Measurements from ENCODE around the gene TFPI2.
"Not testable (repeated sequence)": the region's sequence is repeated elsewhere in the genome, so short reads cannot be mapped to it uniquely, and the experiment has no call there.

The TFPI2 gene

DNA sequence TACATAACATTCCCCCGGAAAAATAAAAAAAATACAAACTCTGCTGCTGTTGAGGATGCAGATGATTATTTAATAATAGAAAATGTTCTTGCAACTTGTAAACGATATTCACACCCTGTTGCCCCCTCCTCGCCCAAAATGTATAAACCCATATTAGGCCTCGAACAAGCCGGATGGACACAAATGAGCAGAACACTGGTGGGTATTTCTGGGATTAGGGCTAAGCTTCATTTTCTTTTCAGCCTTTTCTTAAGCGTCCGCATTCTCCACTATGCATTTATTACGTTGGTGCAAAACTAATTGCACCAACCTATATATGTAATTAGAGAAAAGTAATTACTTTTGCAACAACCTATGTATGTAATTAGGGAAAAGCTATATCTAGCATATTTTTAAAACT, 30.6 kb upstream of the TFPI2 start:
- Histone ChIP-seq H3K4me1 (ENCODE audit: insufficient read depth, low read length) (peaks cover 20% of the 10 kb centered on the region), H3K27me3 (ENCODE audit: control insufficient read depth in 1 of 2, insufficient read depth in 2 of 2, low read length in 2 of 2) (no peaks in the 10 kb centered on the region), H3K27ac (ENCODE audit: low read depth, low read length) (peak overlapping the region; percentile 70), H3K9ac (ENCODE audit: low read length) (peak overlapping the region; percentile 100), H3K4me3 (ENCODE audit: low read depth in 1 of 2, low read length in 2 of 2) (peak overlapping the region in 1 of 2 donors; percentile 95), H3K36me3 (ENCODE audit: insufficient read depth, low read length) (peaks cover 2% of the 10 kb centered on the region), H3K9me3 (ENCODE audit: low read length) (no peaks in the 10 kb centered on the region)

DNA sequence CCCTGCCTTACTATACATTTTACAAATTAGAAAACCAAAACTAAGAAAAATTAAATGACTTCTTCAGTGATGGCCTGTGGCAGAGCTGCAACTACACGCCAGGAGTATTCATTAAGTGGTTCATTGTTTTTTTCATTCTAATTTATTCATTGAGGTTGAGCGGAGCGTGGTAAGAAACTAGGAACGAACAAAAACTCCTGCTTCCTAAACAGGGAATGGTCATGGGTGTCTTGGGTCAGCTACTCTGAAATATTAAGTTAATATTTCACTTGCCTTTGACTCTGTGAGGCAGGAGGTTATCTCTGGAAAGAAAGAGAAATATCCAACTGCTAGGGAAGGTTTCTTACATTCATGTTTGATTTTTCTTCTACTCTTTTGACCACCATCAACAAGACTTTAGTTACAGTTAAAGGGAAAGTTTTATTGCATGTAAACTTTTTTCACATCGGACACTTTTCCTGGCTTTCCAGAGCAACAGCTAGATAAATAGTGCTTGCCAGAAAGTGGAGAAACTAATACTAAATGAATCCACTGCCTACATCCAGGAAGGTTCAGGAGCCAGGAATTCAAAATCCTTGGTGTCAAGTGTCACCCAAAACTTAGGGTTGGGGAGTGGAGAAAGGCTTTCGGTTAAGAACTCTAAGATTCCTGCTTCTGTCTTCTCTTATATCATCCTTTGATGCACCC, 30.1 kb upstream of the TFPI2 start:
- H3K36me3 ChIP-seq (ENCODE audit: insufficient read depth, low read length) = no peaks in the 10 kb centered on the region
- H3K27ac ChIP-seq (ENCODE audit: low read depth, low read length) = peak overlapping the region; percentile 36
- H3K4me3 ChIP-seq (ENCODE audit: low read depth in 1 of 2, low read length in 2 of 2) = peak overlapping the region in 1 of 2 donors; percentile 95
- no peaks in the 10 kb centered on the region for H3K9me3 ChIP-seq (ENCODE audit: low read length)
- H3K27me3 ChIP-seq (ENCODE audit: control insufficient read depth in 1 of 2, insufficient read depth in 2 of 2, low read length in 2 of 2) = no peaks in the 10 kb centered on the region
- H3K9ac ChIP-seq (ENCODE audit: low read length) = peak overlapping the region; percentile 100
- peaks cover 20% of the 10 kb centered on the region for H3K4me1 ChIP-seq (ENCODE audit: insufficient read depth, low read length)

DNA sequence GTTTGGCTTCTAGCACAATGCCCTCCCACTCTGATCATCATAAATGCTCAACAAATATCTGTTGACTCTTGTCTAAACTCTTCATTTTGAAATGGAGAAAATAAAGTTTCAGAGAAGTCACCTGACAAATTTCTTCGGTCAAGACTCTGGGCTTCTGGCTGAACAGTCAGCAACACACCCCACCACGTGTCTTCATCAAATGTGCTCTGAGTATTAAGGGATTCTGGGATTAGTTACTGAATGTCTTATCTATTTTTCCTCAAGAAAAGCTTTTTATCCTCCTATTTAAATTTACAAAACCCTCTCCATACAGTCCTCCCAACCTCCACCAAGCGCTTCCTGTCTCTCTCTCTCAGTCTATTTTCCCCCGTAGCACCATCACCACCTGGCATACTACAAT, 25.8 kb upstream of the TFPI2 start:
- H3K4me3 ChIP-seq (ENCODE audit: low read depth in 1 of 2, low read length in 2 of 2); H3K27ac ChIP-seq (ENCODE audit: low read depth, low read length); H3K9me3 ChIP-seq (ENCODE audit: low read length); H3K36me3 ChIP-seq (ENCODE audit: insufficient read depth, low read length); H3K9ac ChIP-seq (ENCODE audit: low read length); H3K27me3 ChIP-seq (ENCODE audit: control insufficient read depth in 1 of 2, insufficient read depth in 2 of 2, low read length in 2 of 2): not testable (repeated sequence)
- H3K4me1 ChIP-seq (ENCODE audit: insufficient read depth, low read length) = peaks cover 16% of the 10 kb centered on the region

DNA sequence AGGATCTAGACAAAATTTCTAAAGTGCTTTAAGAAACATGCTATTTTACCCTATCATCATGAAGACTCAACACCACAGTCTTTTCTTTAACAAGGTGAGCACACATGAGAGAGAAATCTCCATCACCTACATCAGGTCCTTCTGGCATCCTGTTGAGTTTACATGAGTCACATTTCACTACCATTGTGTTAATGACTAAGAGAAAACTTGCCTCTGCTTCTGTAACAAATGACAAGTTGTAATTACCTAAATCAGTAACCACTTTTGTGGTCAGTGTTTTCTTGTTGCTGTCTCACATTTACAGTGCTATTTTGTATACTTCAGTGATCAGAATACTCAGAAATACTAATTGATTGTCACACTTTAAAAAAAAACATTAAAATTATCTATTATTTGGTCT, 25.3 kb upstream of the TFPI2 start:
- not testable (repeated sequence) for H3K36me3 ChIP-seq (ENCODE audit: insufficient read depth, low read length); H3K4me3 ChIP-seq (ENCODE audit: low read depth in 1 of 2, low read length in 2 of 2); H3K9ac ChIP-seq (ENCODE audit: low read length); H3K27ac ChIP-seq (ENCODE audit: low read depth, low read length); H3K9me3 ChIP-seq (ENCODE audit: low read length); H3K27me3 ChIP-seq (ENCODE audit: control insufficient read depth in 1 of 2, insufficient read depth in 2 of 2, low read length in 2 of 2)
- H3K4me1 ChIP-seq (ENCODE audit: insufficient read depth, low read length) = peaks cover 12% of the 10 kb centered on the region

DNA sequence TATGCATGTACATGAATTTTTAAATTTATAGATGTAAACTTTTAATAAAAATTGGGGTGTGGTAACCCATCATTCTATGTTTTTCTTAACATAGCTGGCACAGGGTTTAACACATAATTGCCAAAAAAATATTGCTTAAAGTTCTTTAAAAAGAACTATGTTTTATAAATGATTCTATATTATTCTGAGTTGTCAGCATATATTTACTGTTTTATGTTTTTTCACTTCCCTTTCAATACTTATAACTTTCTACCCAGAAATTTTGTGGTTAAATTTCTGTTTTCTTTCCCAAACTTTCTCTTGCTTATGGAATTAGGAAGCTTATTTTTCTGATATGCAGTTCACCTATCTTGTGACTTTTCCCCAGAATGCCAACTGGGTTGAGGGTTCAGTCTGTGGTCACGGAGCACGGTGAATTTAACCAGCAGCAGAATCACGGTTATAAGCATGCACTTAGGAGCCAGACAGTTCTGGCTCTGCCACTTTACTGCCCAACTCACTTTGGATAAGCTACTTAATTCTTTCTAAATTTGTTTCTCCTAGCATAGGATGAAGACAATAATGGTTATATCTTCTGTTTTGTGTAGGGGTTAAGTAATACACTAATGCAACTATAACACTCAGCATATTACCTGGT, 24.8 kb upstream of the TFPI2 start:
- H3K9ac ChIP-seq (ENCODE audit: low read length); H3K4me3 ChIP-seq (ENCODE audit: low read depth in 1 of 2, low read length in 2 of 2); H3K27me3 ChIP-seq (ENCODE audit: control insufficient read depth in 1 of 2, insufficient read depth in 2 of 2, low read length in 2 of 2); H3K9me3 ChIP-seq (ENCODE audit: low read length); H3K36me3 ChIP-seq (ENCODE audit: insufficient read depth, low read length); H3K27ac ChIP-seq (ENCODE audit: low read depth, low read length): not testable (repeated sequence)
- H3K4me1 ChIP-seq (ENCODE audit: insufficient read depth, low read length) = peaks cover 14% of the 10 kb centered on the region

DNA sequence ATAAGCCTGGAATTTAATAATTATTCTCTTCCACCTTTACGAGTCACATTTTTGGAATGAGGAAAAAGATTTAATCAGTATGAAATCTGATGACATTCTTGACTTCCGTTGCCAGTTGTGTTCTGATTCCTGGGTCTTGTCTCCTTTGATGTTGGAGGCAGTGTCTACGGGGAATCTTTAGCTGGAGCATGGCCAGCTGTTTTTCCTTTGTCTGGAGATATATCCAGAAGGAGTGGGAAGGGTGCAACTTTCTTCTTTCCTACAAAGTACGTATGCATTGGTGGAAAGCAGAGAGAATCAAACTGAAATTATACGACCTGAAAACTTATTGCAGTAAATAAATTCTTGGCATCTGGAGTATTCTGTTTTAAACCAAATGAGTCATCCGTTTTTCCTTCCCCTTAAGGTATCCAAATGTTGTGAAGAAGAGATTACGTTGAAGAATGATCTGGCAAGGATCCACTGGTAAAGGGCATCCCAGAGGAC, 24.1 kb upstream of the TFPI2 start:
- Histone ChIP-seq H3K27ac (ENCODE audit: low read depth, low read length) (no peak overlapping the region), H3K9me3 (ENCODE audit: low read length) (no peaks in the 10 kb centered on the region), H3K36me3 (ENCODE audit: insufficient read depth, low read length) (no peaks in the 10 kb centered on the region), H3K4me1 (ENCODE audit: insufficient read depth, low read length) (peaks cover 18% of the 10 kb centered on the region), H3K27me3 (ENCODE audit: control insufficient read depth in 1 of 2, insufficient read depth in 2 of 2, low read length in 2 of 2) (no peaks in the 10 kb centered on the region), H3K4me3 (ENCODE audit: low read depth in 1 of 2, low read length in 2 of 2) (peak overlapping the region in 1 of 2 donors; percentile 35), H3K9ac (ENCODE audit: low read length) (no peak overlapping the region)

DNA sequence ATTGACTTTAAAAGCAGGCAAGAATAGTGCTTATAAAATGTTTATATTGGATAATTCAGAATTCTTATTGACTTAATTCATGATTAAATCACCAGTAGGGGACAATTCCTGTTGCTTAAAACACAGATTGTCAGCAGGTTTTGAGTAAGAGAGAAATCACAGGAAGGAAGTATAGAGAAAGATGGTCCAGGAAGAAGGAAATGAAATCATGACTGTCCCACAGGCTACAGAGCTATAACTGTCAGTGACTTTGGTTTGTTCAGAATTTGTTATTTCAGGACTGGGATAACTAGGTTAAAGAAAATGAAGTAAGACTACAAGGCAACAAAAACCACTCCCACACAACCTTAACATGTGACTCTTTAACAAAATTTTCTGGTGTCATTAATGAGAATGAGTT, 22.6 kb upstream of the TFPI2 start:
- Histone ChIP-seq H3K4me1 (ENCODE audit: insufficient read depth, low read length) (peaks cover 18% of the 10 kb centered on the region), H3K27me3 (ENCODE audit: control insufficient read depth in 1 of 2, insufficient read depth in 2 of 2, low read length in 2 of 2) (no peaks in the 10 kb centered on the region), H3K9ac (ENCODE audit: low read length) (no peak overlapping the region), H3K36me3 (ENCODE audit: insufficient read depth, low read length) (no peaks in the 10 kb centered on the region), H3K27ac (ENCODE audit: low read depth, low read length) (no peak overlapping the region), H3K4me3 (ENCODE audit: low read depth in 1 of 2, low read length in 2 of 2) (no peak overlapping the region), H3K9me3 (ENCODE audit: low read length) (no peaks in the 10 kb centered on the region)

DNA sequence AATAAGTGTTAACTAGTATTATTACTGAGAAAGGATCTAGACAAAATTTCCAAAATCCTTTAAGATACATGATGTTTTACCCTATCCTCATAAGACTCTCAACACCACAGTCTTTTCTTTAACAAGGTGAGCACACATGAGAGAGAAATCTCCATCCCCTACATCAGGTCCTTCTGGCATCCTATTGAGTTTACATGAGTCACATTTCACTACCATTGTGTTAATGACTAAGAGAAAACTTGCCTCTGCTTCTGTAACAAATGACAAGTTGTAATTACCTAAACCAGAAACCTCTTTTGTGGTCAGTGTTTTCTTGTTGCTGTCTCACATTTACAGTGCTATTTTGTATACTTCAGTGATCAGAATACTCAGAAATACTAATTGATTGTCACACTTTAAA, 21.1 kb upstream of the TFPI2 start:
- not testable (repeated sequence) for H3K9ac ChIP-seq (ENCODE audit: low read length); H3K9me3 ChIP-seq (ENCODE audit: low read length); H3K27me3 ChIP-seq (ENCODE audit: control insufficient read depth in 1 of 2, insufficient read depth in 2 of 2, low read length in 2 of 2); H3K36me3 ChIP-seq (ENCODE audit: insufficient read depth, low read length); H3K4me3 ChIP-seq (ENCODE audit: low read depth in 1 of 2, low read length in 2 of 2)
- Histone ChIP-seq H3K4me1 (ENCODE audit: insufficient read depth, low read length) (peaks cover 18% of the 10 kb centered on the region), H3K27ac (ENCODE audit: low read depth, low read length) (peak overlapping the region; percentile 24)

DNA sequence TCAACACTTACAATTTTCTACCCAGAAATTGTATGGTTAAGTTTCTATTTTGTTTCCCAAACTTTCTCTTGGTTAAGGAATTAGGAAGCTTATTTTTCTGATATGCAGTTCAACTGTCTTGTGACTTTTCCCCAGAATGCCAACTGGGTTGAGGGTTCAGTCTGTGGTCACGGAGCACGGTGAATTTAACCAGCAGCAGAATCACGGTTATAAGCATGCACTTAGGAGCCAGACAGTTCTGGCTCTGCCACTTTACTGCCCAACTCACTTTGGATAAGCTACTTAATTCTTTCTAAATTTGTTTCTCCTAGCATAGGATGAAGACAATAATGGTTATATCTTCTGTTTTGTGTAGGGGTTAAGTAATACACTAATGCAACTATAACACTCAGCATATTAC, 20.7 kb upstream of the TFPI2 start:
- H3K27ac ChIP-seq (ENCODE audit: low read depth, low read length) = peak overlapping the region; percentile 24
- H3K4me3 ChIP-seq (ENCODE audit: low read depth in 1 of 2, low read length in 2 of 2); H3K36me3 ChIP-seq (ENCODE audit: insufficient read depth, low read length): not testable (repeated sequence)

DNA sequence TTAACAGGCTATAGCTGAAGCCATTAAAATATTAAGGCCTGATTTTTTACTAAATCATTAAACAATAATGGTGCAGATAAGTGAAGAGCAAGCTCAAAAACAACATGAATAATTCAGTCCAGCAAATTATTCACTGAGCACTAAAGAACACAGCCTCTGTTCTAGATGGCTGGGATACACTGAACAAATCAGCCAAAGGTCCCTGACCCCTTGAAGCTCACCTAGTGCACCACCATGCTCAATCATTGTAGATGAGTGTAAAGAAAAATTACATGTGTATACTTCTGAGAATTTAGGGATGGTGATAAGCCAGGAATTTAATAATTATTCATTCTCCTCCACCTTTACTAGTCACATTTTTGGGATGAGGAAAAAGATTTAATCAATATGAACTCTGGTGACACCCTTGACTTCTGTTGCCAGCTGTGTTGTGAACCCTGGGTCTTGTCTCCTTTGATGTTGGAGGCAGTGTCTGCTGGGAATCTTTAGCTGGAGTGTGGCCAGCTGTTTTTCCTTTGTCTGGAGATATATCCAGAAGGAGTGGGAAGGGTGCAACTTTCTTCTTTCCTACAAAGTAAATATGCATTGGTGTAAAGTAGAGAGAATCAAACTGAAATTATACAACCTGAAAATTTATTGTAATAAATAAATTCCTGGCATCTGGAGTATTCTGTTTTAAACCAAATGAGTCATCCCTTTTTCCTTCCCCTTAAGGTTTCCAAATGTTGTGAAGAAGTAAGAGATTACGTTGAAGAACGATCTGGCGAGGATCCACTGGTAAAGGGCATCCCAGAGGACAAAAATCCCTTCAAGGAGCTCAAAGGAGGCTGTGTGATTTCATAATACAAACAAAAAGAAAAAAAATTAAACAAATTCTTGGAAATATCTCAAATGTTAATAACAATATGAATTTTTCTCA, 19.8 kb upstream of the TFPI2 start:
- Histone ChIP-seq H3K4me3 (ENCODE audit: low read depth in 1 of 2, low read length in 2 of 2) (no peak overlapping the region), H3K9me3 (ENCODE audit: low read length) (no peaks in the 10 kb centered on the region), H3K27ac (ENCODE audit: low read depth, low read length) (no peak overlapping the region), H3K9ac (ENCODE audit: low read length) (no peak overlapping the region), H3K27me3 (ENCODE audit: control insufficient read depth in 1 of 2, insufficient read depth in 2 of 2, low read length in 2 of 2) (no peaks in the 10 kb centered on the region), H3K4me1 (ENCODE audit: insufficient read depth, low read length) (peaks cover 18% of the 10 kb centered on the region), H3K36me3 (ENCODE audit: insufficient read depth, low read length) (no peaks in the 10 kb centered on the region)

More for the DNA sequence above, 20.7 kb upstream of the TFPI2 start:
- H3K9ac ChIP-seq (ENCODE audit: low read length); H3K27me3 ChIP-seq (ENCODE audit: control insufficient read depth in 1 of 2, insufficient read depth in 2 of 2, low read length in 2 of 2); H3K9me3 ChIP-seq (ENCODE audit: low read length): not testable (repeated sequence)
- H3K4me1 ChIP-seq (ENCODE audit: insufficient read depth, low read length) = peaks cover 18% of the 10 kb centered on the region

DNA sequence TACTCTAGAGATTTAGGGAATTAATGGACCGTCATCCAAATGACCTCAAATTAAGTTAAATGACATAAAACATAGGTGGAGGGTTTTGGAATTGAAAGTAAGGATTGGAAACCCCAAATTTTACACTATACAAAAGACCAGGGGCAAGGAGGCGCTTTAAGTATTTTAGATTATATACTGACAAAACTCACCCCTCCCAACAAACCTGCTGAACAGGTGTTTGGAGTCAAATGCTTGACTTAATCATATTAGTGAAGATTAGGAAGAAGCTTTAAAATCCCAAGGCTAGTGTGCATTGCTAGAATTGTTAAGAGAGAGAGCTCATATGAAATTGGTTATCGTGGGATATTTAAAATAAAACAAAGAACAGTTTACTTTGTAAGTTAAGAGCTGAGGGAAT, 15.7 kb upstream of the TFPI2 start, which contains the start of gene GNGT1:
TSS of gene GNGT1 (plus strand) at position 301 of the 400 bp plus-strand sequence. CDS start 180 bp downstream, outside the sequence.
- no peak within 1 kb of the TSS for H3K9ac ChIP-seq (ENCODE audit: low read length)
- H3K4me3 ChIP-seq (ENCODE audit: low read depth in 1 of 2, low read length in 2 of 2) = no peak within 1 kb of the TSS

More for the DNA sequence above, 15.7 kb upstream of the TFPI2 start, which contains the start of gene GNGT1:
- peaks cover 9% of the 10 kb centered on the region for H3K4me1 ChIP-seq (ENCODE audit: insufficient read depth, low read length)
- no peaks in the 10 kb centered on the region for H3K36me3 ChIP-seq (ENCODE audit: insufficient read depth, low read length)
- H3K27ac ChIP-seq (ENCODE audit: low read depth, low read length) = no peak within 1 kb of the TSS
- H3K9me3 ChIP-seq (ENCODE audit: low read length) = no peaks in the 10 kb centered on the region
- H3K27me3 ChIP-seq (ENCODE audit: control insufficient read depth in 1 of 2, insufficient read depth in 2 of 2, low read length in 2 of 2) = no peaks in the 10 kb centered on the region
